Measurements from ENCODE around the gene FCAMR.

DNA sequence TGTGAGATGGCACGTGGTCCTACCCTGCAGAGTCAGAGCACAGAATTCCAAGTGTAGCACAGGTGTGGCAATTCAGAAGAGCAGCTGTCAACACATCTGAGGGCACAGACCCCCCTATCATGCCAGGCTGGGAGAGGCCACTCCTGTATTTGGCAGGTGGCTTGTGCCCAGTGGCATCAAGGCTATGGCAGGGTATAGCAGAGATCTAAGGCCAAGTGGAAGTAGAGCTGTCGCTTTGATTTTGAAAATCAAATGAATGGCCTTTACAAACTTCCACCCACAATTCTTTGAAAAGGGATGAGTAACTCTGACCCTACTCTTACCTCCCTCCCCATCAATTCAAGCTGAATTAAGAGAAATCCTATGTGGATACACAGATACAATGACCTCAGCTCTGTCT, 48.9 kb upstream of the FCAMR start:
- TF ChIP-seq, protein P1, sequence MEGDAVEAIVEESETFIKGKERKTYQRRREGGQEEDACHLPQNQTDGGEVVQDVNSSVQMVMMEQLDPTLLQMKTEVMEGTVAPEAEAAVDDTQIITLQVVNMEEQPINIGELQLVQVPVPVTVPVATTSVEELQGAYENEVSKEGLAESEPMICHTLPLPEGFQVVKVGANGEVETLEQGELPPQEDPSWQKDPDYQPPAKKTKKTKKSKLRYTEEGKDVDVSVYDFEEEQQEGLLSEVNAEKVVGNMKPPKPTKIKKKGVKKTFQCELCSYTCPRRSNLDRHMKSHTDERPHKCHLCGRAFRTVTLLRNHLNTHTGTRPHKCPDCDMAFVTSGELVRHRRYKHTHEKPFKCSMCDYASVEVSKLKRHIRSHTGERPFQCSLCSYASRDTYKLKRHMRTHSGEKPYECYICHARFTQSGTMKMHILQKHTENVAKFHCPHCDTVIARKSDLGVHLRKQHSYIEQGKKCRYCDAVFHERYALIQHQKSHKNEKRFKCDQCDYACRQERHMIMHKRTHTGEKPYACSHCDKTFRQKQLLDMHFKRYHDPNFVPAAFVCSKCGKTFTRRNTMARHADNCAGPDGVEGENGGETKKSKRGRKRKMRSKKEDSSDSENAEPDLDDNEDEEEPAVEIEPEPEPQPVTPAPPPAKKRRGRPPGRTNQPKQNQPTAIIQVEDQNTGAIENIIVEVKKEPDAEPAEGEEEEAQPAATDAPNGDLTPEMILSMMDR (tag by site-specific recombination; IDR thresholded peaks at IDR 0.05): no peak
- TF ChIP-seq ZNF600 (tag by site-specific recombination; IDR thresholded peaks at IDR 0.05) (no peak), ZNF16 (tag by site-specific recombination; IDR thresholded peaks at IDR 0.05; ENCODE audit: low read depth) (no peak), TRIM28 (IDR thresholded peaks at IDR 0.05; ENCODE audit: borderline replicate concordance, low read length) (no peak), ZNF214 (tag by site-specific recombination; IDR thresholded peaks at IDR 0.05; ENCODE audit: borderline replicate concordance) (no peak), TCF7L2 (IDR thresholded peaks at IDR 0.05; ENCODE audit: borderline replicate concordance, low read depth, low read length) (no peak), ZBTB7A (tag by site-specific recombination; IDR thresholded peaks at IDR 0.05; ENCODE audit: low read depth) (no peak), ZNF785 (tag by site-specific recombination; IDR thresholded peaks at IDR 0.05) (no peak), ZNF558 (tag by site-specific recombination; IDR thresholded peaks at IDR 0.05) (no peak), HOXD13 (CRISPR knock-in tag; IDR thresholded peaks at IDR 0.05; ENCODE audit: borderline replicate concordance) (no peak), ZNF747 (tag by site-specific recombination; IDR thresholded peaks at IDR 0.05) (no peak)
- TF ChIP-seq, protein P2, sequence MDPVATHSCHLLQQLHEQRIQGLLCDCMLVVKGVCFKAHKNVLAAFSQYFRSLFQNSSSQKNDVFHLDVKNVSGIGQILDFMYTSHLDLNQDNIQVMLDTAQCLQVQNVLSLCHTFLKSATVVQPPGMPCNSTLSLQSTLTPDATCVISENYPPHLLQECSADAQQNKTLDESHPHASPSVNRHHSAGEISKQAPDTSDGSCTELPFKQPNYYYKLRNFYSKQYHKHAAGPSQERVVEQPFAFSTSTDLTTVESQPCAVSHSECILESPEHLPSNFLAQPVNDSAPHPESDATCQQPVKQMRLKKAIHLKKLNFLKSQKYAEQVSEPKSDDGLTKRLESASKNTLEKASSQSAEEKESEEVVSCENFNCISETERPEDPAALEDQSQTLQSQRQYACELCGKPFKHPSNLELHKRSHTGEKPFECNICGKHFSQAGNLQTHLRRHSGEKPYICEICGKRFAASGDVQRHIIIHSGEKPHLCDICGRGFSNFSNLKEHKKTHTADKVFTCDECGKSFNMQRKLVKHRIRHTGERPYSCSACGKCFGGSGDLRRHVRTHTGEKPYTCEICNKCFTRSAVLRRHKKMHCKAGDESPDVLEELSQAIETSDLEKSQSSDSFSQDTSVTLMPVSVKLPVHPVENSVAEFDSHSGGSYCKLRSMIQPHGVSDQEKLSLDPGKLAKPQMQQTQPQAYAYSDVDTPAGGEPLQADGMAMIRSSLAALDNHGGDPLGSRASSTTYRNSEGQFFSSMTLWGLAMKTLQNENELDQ (tag by site-specific recombination; IDR thresholded peaks at IDR 0.05; ENCODE audit: low read depth): no peak

Measured in HEK293 (cell line).